DMS79 (cell line): ENCODE measurements around the gene PHF1.
"Not testable (repeated sequence)": the region's sequence is repeated elsewhere in the genome, so short reads cannot be mapped to it uniquely, and the experiment has no call there.

Experiments
- DNase-seq: peaks from one replicate; lab custom pipeline; 2025; lab: John Stamatoyannopoulos, UW

PHF1 gene

GRCh38 chr6:33410711-33411631 lies at the start of gene PHF1:
TSS of gene PHF1 (plus strand) at chr6:33411014. CDS start at chr6:33412264, 1,250 bp downstream.
- DNase-seq: no peak

GRCh38 chr6:33363486-33363885 lies 47.3 kb upstream of the PHF1 start:
- DNase-seq: not testable (repeated sequence)

GRCh38 chr6:33364475-33365205 lies 46.2 kb upstream of the PHF1 start:
- DNase-seq: peak; percentile 80

DNA sequence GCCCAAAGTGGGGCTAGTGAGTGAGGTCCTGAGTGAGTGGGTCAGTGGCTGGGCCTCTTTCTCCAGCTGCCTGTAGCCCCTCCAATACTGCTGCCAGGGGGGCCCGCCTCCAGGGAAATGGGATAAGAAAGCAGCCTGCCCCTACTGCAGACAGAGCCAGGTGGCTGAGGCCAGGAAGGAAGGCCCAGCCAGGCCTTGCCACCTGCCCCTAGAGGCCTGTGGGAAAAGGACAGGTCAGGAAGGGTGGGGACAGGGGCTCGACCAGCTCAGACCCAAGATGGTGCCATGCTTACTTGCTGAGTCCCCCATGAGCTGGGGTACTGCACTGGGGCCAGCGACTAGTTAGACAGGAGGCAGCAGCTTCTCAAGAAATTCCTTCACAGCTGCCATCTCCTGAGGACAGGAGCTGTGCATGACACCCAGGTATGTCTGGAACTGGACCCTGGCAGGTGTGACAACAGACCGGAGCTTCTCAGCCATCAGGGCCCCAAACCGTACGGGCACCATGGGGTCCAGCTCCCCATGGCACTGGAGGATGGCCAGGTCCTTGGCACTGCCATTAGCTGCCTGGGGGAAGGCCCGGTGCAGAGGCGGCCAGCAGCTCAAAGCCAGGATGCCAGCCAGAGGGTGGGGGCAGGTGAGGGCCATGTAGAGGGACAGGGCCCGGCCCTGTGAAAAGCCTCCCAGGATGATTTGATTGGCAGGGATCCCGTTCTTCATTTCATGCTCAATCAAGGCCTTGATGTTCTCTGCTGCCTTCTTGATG lies 45.4 kb upstream of the PHF1 start:
- DNase-seq: not testable (repeated sequence)

DNA sequence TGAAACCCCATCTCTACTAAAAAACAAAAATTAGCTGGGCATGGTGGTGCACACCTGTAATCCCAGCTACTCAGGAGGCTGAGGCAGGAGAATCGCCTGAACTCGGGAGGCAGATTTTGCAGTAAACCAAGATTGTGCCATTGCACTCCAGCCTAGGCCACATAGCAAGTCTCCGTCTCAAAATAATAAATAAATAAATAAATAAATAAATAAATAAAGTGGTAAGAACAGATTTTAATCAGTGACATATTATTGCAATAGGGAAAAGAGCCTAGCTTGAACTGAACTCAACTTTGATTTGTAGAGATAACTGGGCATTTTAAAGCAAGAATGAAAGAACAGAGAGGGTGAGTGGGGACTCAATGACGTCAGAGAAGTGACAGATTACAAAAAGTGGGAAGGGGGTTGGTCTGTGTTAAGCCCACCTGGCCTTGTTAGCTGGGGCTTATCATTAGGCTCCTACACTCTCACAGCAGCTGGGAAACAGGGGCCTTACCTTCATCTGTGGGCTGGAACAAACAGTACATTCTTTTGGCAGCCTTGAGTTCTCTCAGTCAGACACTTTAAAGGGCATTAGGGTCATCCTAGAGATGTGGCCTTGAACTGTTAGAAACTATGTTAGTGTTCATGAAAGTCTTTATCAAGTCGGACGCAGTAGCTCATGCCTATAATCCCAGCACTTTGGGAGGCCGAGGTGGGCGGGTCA lies 43.7 kb upstream of the PHF1 start:
- no peak for DNase-seq

DNA sequence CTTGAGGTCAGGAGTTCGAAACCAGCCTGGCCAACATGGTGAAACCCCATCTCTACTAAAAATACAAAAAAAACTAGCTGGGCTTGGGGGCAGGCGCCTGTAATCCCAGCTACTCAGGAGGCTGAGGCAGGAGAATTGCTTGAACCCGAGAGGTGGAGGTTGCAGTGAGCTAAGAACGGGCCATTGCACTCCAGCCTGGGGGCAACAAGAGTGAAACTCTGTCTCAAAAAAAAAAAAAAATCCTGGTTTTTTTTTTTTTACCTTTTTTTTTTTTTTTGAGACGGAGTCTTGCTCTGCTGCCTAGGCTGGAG lies 43.1 kb upstream of the PHF1 start:
- DNase-seq: not testable (repeated sequence)

DNA sequence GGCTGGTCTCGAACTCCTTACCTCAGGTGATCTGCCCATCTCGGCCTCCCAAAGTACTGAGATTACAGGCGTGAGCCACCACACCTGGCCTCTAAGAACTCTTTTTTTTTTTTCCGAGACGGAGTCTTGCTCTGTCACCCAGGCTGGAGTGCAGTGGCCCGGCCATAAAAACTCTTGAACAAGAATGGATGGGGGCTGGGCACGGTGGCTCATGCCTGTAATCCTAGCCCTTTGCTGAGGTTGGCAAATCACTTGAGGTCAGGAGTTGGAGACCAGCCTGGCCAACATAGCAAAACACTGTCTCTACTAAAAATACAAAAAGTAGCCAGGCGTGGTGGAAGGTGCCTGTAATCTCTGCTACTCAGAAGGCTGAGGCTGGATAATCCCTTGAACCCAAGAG lies 38.9 kb upstream of the PHF1 start:
- DNase-seq: not testable (repeated sequence)

GRCh38 chr6:33372526-33373123 lies 38.2 kb upstream of the PHF1 start:
- DNase-seq: no peak

GRCh38 chr6:33373960-33374910 lies 36.6 kb upstream of the PHF1 start:
- no peak for DNase-seq

- DNase-seq: no peak
Observed at GRCh38 chr6:33375143-33375671, 35.6 kb upstream of the PHF1 start.

GRCh38 chr6:33377171-33377570 lies 33.6 kb upstream of the PHF1 start:
- no peak for DNase-seq

DNA sequence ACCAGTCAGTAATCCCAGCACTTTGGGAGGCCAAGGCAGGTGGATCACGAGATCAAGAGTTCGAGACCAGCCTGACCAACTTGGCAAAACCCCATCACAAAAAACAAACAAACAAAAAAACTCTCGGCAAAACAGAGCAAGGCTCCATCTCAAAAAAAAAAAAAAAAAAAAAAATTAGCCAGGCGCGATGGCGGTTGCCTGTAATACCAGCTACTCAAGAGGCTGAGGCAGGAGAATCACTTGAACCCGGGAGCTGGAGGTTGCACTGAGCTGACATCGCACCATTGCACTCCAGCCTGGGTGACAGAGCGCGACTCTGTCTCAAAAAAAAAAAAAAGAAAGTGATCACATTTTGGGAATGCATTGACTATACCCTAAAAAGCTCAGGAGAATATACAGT lies 31.6 kb upstream of the PHF1 start:
- DNase-seq: not testable (repeated sequence)

DNA sequence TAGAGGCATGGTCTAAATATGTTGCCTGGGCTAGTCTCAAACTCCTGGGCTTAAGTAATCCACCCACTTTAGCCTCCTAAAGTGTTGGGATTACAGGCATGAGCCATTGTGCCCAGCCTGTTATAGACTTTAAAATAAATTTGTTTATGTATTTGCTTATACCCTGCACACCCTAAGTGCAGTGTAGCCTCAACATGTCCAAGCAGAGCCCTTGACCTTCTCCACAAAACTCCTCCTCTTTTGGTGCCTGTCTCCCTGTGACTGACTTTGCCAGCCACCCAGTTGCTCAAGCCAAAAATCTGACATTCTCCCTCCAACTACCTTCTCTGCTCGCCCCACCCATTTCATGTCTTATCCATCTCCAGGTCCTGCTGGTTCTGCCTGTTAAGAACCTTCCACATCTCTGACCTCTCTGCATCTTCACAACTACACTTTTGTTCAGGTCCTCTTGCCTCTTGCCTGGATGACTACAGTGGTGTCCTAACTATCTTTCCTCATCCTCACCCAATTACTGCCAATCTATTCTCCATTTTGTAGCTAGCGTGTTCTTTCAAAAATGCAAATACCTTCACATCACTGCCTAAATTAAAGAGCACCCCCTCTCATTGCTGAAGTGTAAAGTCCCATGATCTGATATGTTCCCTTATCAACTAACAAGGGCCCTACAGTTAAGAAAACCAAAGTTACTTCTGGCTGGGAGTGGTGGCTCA lies 30.4 kb upstream of the PHF1 start:
- no peak for DNase-seq

GRCh38 chr6:33383427-33384185 lies 27.2 kb upstream of the PHF1 start:
- no peak for DNase-seq

GRCh38 chr6:33384581-33385020 lies 26.2 kb upstream of the PHF1 start:
- DNase-seq: no peak

DNA sequence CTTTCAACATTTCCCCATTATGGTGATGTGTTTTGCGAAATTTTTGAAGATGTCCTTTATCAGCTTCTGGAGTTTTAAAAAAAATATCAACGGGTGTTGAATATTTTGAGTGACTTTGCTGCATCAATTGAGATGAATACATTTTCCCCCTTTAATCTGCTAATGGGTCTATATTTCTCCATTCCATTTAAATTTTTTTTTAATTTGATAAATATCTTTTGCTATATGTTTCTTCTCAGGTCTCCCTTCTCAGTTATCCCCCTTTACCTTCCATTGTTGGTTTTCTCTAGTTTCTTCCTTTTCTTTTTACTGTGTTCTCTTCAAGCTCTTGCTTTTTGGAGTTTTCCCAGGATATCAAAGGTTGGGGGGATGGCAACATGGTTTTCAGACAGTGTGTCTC lies 20.6 kb upstream of the PHF1 start:
- no peak for DNase-seq

DNA sequence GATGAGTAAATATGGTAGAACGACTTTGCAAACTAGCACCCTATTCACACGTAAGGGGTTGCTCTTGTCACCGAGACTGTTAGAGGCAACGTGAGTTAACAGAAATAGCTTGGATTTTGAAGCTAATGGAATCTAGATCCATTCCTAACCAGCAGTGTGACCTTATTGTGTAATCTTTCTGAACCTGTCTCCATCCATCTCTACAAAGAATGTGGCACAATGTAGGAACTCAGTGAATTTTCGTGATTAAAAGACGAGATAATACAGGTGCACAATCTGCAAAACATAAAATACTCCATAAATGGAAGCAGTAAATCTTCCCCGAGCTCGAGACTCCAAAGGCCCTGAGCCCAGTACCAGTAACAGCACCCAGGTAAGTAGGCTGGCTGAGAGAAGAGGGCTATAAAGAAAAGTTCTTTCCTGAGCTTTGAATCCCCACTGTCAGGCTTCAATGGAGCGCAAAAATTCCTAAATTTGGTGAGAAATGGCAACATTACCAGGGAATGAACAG lies 20.0 kb upstream of the PHF1 start:
- no peak for DNase-seq

- peak; percentile 99 for DNase-seq
Observed at GRCh38 chr6:33391278-33391921, 19.4 kb upstream of the PHF1 start, which contains the start of gene KIFC1. TSS of gene KIFC1 (plus strand) at chr6:33391823. CDS start at chr6:33391986, 163 bp downstream.
